ENCODE results near the gene CYP4F22.
"Not testable (repeated sequence)": the region's sequence is repeated elsewhere in the genome, so short reads cannot be mapped to it uniquely, and the experiment has no call there.

CYP4F22 gene

DNA sequence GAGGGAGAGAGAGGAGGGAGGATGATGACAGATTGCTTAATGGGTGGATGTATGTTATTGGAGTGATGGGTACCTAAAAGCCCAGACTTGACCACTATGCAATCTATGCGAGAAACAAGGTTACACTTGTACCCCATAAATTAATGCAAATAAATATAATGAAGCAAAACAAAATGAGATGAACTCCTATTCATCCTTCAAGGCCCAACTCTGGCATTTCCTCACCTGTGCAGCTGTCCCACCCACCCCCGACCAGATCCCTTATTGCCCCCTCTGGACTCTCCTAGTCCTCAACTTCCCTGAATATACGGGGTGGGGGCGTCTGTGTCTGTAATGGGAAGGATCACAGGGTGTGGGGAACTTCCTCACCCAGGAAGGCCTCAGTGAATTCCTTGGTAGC, 33.2 kb upstream of the CYP4F22 start:
- Histone ChIP-seq H3K36me3 (no peaks in the 10 kb centered on the region), H3K9me3 (no peaks in the 10 kb centered on the region), H3K4me3 (ENCODE audit: low read depth in 1 of 2, low read length in 1 of 2) (no peak overlapping the region), H3K27ac (no peak overlapping the region), H3K4me1 (ENCODE audit: control insufficient read depth in 1 of 2, insufficient read depth in 1 of 2, low read depth in 1 of 2, low read length in 1 of 2) (no peaks in the 10 kb centered on the region), H3K27me3 (peaks cover 14% of the 10 kb centered on the region)
- TF ChIP-seq, protein P1, sequence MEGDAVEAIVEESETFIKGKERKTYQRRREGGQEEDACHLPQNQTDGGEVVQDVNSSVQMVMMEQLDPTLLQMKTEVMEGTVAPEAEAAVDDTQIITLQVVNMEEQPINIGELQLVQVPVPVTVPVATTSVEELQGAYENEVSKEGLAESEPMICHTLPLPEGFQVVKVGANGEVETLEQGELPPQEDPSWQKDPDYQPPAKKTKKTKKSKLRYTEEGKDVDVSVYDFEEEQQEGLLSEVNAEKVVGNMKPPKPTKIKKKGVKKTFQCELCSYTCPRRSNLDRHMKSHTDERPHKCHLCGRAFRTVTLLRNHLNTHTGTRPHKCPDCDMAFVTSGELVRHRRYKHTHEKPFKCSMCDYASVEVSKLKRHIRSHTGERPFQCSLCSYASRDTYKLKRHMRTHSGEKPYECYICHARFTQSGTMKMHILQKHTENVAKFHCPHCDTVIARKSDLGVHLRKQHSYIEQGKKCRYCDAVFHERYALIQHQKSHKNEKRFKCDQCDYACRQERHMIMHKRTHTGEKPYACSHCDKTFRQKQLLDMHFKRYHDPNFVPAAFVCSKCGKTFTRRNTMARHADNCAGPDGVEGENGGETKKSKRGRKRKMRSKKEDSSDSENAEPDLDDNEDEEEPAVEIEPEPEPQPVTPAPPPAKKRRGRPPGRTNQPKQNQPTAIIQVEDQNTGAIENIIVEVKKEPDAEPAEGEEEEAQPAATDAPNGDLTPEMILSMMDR (IDR thresholded peaks at IDR 0.05) = no peak

DNA sequence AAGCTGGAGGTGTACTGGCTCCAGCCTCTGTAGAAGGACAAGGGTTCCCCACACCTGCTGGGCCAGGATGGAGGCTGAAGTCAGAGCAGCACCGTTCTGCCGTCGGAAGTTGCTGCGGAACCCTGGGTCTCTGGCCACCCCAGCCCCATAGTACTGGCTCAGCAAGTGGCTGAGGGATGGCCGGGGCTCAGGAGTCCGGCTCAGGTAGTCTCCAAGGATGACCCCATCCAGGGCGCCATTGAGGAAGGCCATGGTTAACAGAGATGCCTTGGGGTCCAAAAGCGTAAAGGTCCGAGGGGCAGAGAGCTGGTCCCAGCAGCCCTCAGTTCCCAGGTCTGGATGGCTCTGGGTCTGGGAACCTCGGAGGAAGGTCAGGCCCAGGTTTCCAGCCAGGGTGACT, 32.7 kb upstream of the CYP4F22 start:
- Histone ChIP-seq H3K27me3 (peaks cover 14% of the 10 kb centered on the region), H3K9me3 (no peaks in the 10 kb centered on the region), H3K36me3 (no peaks in the 10 kb centered on the region), H3K4me3 (ENCODE audit: low read depth in 1 of 2, low read length in 1 of 2) (no peak overlapping the region), H3K27ac (no peak overlapping the region), H3K4me1 (ENCODE audit: control insufficient read depth in 1 of 2, insufficient read depth in 1 of 2, low read depth in 1 of 2, low read length in 1 of 2) (no peaks in the 10 kb centered on the region)
- TF ChIP-seq, protein P1 (IDR thresholded peaks at IDR 0.05) = no peak

DNA sequence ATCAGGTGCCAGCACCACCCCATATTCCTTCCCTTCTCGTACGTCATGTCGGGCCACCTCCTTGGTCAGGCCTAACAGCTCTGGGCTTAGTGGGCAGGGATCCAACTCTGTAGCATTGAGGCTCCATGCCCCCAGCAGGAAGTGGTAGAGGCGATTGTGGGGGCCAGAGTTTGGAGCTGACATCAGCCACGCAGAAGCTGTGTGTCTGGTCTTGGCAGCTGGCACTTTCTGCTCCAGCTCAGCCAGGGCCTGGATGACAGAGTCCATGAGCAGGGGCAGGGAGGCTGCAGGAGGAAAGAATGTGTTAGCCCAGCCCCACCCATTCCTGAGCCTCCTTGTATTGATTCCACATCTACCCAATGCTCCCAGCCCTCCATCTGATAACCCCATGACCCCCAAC, 32.0 kb upstream of the CYP4F22 start:
- TF ChIP-seq, protein P1 (IDR thresholded peaks at IDR 0.05) = no peak
- Histone ChIP-seq H3K36me3 (no peaks in the 10 kb centered on the region), H3K27me3 (peaks cover 14% of the 10 kb centered on the region), H3K4me1 (ENCODE audit: control insufficient read depth in 1 of 2, insufficient read depth in 1 of 2, low read depth in 1 of 2, low read length in 1 of 2) (no peaks in the 10 kb centered on the region), H3K4me3 (ENCODE audit: low read depth in 1 of 2, low read length in 1 of 2) (no peak overlapping the region), H3K27ac (no peak overlapping the region), H3K9me3 (no peaks in the 10 kb centered on the region)

DNA sequence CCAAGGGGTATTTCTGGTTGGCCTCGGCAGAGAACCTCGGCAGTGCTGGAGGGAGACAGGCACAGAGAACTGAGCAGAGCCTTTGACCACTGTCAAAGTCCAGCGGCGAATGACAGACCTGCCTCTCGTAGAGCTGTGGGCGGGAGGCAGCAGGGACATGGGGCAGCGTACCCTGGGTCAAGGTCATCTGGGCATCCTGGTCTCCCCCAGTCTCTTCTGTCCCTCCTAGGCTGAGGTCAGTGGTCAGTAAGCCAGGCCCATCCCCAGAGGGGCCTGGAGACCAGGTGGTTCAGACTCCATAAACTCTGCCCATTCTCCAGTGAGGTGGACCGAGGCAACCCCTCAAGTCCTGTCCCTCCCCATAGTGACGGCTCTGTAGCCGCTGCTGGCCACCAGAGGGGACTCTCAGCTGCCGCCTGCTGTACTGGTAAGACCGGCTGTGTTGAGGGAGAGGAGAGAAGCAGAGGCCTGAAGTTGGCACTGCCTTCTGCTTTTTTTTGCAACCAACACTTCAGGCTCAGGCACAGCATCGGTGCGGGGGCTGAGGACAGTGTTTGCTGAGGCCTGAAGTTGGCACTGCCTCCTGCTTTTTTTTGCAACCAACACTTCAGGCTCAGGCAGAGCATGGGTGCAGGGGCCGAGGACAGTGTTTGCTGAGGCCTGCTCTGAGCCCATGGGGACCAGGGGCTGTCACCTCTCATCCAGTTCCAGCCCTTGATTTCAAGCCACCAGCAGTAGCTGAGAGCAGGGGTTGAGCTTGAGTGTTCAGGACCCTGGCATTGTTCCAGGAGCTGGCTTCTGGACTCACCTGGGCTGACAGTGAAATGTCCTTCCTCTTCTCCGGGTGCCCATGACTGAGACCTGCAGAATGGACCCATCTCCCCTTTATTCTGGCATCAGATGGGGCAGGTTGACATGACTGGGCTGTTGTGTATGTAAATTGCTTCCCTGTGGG, 28.7 kb upstream of the CYP4F22 start, which contains the start of gene PGLYRP2:
Gene PGLYRP2 (minus strand): TSS at position 111 of the 955 bp plus-strand sequence. CDS start 130 bp downstream, outside the sequence.
- H3K4me1 ChIP-seq (ENCODE audit: control insufficient read depth in 1 of 2, insufficient read depth in 1 of 2, low read depth in 1 of 2, low read length in 1 of 2) = no peaks in the 10 kb centered on the region
- no peaks in the 10 kb centered on the region for H3K27me3 ChIP-seq
- no peak within 1 kb of the TSS for H3K27ac ChIP-seq
- no peaks in the 10 kb centered on the region for H3K36me3 ChIP-seq
- TF ChIP-seq, protein P1 (IDR thresholded peaks at IDR 0.05) = no peak
- no peak within 1 kb of the TSS for H3K4me3 ChIP-seq (ENCODE audit: low read depth in 1 of 2, low read length in 1 of 2)
- no peaks in the 10 kb centered on the region for H3K9me3 ChIP-seq

DNA sequence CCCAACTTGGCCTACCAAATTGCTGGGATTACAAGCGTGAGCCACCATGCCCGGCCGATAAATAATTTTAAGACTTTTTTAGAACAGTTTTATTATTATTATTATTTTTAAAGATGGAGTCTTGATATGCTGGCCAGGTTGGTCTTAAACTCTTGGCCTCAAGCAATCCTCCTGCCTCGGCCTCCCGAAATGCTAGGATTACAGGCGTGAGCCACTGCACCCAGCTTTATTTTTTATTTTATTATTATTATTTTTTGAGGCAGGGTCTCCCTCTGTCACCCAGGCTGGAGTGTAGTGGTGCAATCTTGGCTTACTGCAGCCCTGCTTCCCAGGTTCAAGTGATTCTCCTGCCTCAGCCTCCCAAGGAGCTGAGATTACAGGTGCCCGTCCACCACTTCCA, 27.3 kb upstream of the CYP4F22 start:
- H3K4me3 ChIP-seq (ENCODE audit: low read depth in 1 of 2, low read length in 1 of 2); H3K27me3 ChIP-seq; H3K9me3 ChIP-seq; H3K4me1 ChIP-seq (ENCODE audit: control insufficient read depth in 1 of 2, insufficient read depth in 1 of 2, low read depth in 1 of 2, low read length in 1 of 2); H3K36me3 ChIP-seq; H3K27ac ChIP-seq: not testable (repeated sequence)

DNA sequence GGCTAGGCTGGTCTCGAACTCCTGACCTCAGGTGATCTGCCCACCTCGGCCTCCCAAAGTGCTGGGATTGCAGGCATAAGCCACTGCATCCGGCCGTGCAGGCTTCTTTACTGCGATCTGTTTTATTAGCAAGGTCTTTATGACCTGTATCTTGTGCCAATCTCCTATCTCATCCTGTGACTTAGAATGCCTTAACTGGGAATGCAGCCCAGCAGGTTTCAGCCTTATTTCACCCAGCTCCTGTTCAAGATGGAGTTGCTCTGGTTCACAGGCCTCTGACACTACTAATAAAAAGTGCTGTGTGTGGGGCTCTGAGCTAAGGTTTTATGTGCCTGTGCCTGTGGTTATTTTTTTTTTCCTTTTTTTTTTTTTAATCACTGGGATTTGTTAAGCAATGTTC, 22.6 kb upstream of the CYP4F22 start:
- not testable (repeated sequence) for H3K27me3 ChIP-seq; H3K27ac ChIP-seq; H3K36me3 ChIP-seq; H3K4me1 ChIP-seq (ENCODE audit: control insufficient read depth in 1 of 2, insufficient read depth in 1 of 2, low read depth in 1 of 2, low read length in 1 of 2); H3K9me3 ChIP-seq; H3K4me3 ChIP-seq (ENCODE audit: low read depth in 1 of 2, low read length in 1 of 2)
